ENCODE measurements around the gene ABHD17A.
"Not testable (repeated sequence)": the region's sequence is repeated elsewhere in the genome, so short reads cannot be mapped to it uniquely, and the experiment has no call there.

ABHD17A gene

GRCh38 chr19:1882089-1882785 lies 3.1 kb downstream of the ABHD17A start:
- H3K27ac ChIP-seq (ENCODE audit: low read depth, low read length), result peak overlapping the region; percentile 41
- no peaks in the 10 kb centered on the region for H3K27me3 ChIP-seq (ENCODE audit: control insufficient read depth, low read length)
- H3K4me1 ChIP-seq (ENCODE audit: control insufficient read depth, low read length), result peaks cover 35% of the 10 kb centered on the region

GRCh38 chr19:1881393-1882088 lies 3.8 kb downstream of the ABHD17A start:
- Histone ChIP-seq H3K4me1 (ENCODE audit: control insufficient read depth, low read length) (peaks cover 36% of the 10 kb centered on the region), H3K79me2 (ENCODE audit: control insufficient read depth, low read length) (peaks cover 47% of the 10 kb centered on the region), H3K36me3 (ENCODE audit: control insufficient read depth, low read length) (peaks cover 17% of the 10 kb centered on the region), H4K20me1 (ENCODE audit: control insufficient read depth, insufficient read depth, low read depth, low read length) (peaks cover 26% of the 10 kb centered on the region), H3K4me2 (ENCODE audit: low read length) (peak overlapping the region; percentile 98; the same call in 1 of the 2 replicates)
- H3K9me2 ChIP-seq (replicated peaks; ENCODE audit: control insufficient read depth, low read length); H3K27me3 ChIP-seq (ENCODE audit: control insufficient read depth, low read length); H3K9me3 ChIP-seq (ENCODE audit: control insufficient read depth, insufficient read depth, low read length); H3K4me3 ChIP-seq (ENCODE audit: low read length); H3K27ac ChIP-seq (ENCODE audit: low read depth, low read length); H3F3A ChIP-seq (ENCODE audit: control insufficient read depth, insufficient read depth): not testable (repeated sequence)

More at GRCh38 chr19:1882089-1882785, 3.1 kb downstream of the ABHD17A start:
- peak overlapping the region; percentile 98 for H3K4me2 ChIP-seq (ENCODE audit: low read length)
- H3K36me3 ChIP-seq (ENCODE audit: control insufficient read depth, low read length), result peaks cover 17% of the 10 kb centered on the region
- no peaks in the 10 kb centered on the region for H3F3A ChIP-seq (ENCODE audit: control insufficient read depth, insufficient read depth)
- H4K20me1 ChIP-seq (ENCODE audit: control insufficient read depth, insufficient read depth, low read depth, low read length), result peaks cover 26% of the 10 kb centered on the region
- no peaks in the 10 kb centered on the region for H3K9me2 ChIP-seq (replicated peaks; ENCODE audit: control insufficient read depth, low read length)
- H3K9me3 ChIP-seq (ENCODE audit: control insufficient read depth, insufficient read depth, low read length), result no peaks in the 10 kb centered on the region
- H3K4me3 ChIP-seq (ENCODE audit: low read length), result peak overlapping the region; percentile 99
- H3K79me2 ChIP-seq (ENCODE audit: control insufficient read depth, low read length), result peaks cover 47% of the 10 kb centered on the region
- TF ChIP-seq CTCF (IDR thresholded peaks at IDR 0.05; ENCODE audit: low read depth, low read length, poor library complexity, severe bottlenecking) (no peak), EZH2phosphoT487 (IDR thresholded peaks at IDR 0.05; ENCODE audit: borderline replicate concordance, low read length) (no peak)

- Histone ChIP-seq H3F3A (ENCODE audit: control insufficient read depth, insufficient read depth) (no peaks in the 10 kb centered on the region), H3K4me3 (ENCODE audit: low read length) (no peak overlapping the region), H4K20me1 (ENCODE audit: control insufficient read depth, insufficient read depth, low read depth, low read length) (peaks cover 26% of the 10 kb centered on the region), H3K4me2 (ENCODE audit: low read length) (no peak overlapping the region), H3K36me3 (ENCODE audit: control insufficient read depth, low read length) (peaks cover 18% of the 10 kb centered on the region), H3K9me2 (replicated peaks; ENCODE audit: control insufficient read depth, low read length) (no peaks in the 10 kb centered on the region), H3K9me3 (ENCODE audit: control insufficient read depth, insufficient read depth, low read length) (no peaks in the 10 kb centered on the region), H3K27me3 (ENCODE audit: control insufficient read depth, low read length) (no peaks in the 10 kb centered on the region), H3K27ac (ENCODE audit: low read depth, low read length) (no peak overlapping the region), H3K79me2 (ENCODE audit: control insufficient read depth, low read length) (peaks cover 54% of the 10 kb centered on the region), H3K4me1 (ENCODE audit: control insufficient read depth, low read length) (peaks cover 39% of the 10 kb centered on the region)
- TF ChIP-seq CTCF (IDR thresholded peaks at IDR 0.05; ENCODE audit: low read depth, low read length, poor library complexity, severe bottlenecking), result no peak
- no peak for TF ChIP-seq EZH2phosphoT487 (IDR thresholded peaks at IDR 0.05; ENCODE audit: borderline replicate concordance, low read length)
These were observed 4.5 kb downstream of the ABHD17A start for GRCh38 chr19:1880611-1881392.

GRCh38 chr19:1879982-1880381 lies 5.3 kb downstream of the ABHD17A start:
- H3F3A ChIP-seq (ENCODE audit: control insufficient read depth, insufficient read depth); H3K9me3 ChIP-seq (ENCODE audit: control insufficient read depth, insufficient read depth, low read length); H3K27ac ChIP-seq (ENCODE audit: low read depth, low read length); H3K9me2 ChIP-seq (replicated peaks; ENCODE audit: control insufficient read depth, low read length); H3K4me3 ChIP-seq (ENCODE audit: low read length); H3K4me2 ChIP-seq (ENCODE audit: low read length); H3K27me3 ChIP-seq (ENCODE audit: control insufficient read depth, low read length): not testable (repeated sequence)
- H3K79me2 ChIP-seq (ENCODE audit: control insufficient read depth, low read length), result peaks cover 61% of the 10 kb centered on the region
- H4K20me1 ChIP-seq (ENCODE audit: control insufficient read depth, insufficient read depth, low read depth, low read length), result peaks cover 26% of the 10 kb centered on the region
- H3K4me1 ChIP-seq (ENCODE audit: control insufficient read depth, low read length), result peaks cover 36% of the 10 kb centered on the region
- H3K36me3 ChIP-seq (ENCODE audit: control insufficient read depth, low read length), result peaks cover 23% of the 10 kb centered on the region

GRCh38 chr19:1878583-1878982 lies 6.7 kb downstream of the ABHD17A start:
- Histone ChIP-seq H3K4me1 (ENCODE audit: control insufficient read depth, low read length) (peaks cover 33% of the 10 kb centered on the region), H4K20me1 (ENCODE audit: control insufficient read depth, insufficient read depth, low read depth, low read length) (peaks cover 22% of the 10 kb centered on the region; the same call in 1 of the 2 replicates), H3K36me3 (ENCODE audit: control insufficient read depth, low read length) (peaks cover 28% of the 10 kb centered on the region), H3K79me2 (ENCODE audit: control insufficient read depth, low read length) (peaks cover 61% of the 10 kb centered on the region)
- H3K27me3 ChIP-seq (ENCODE audit: control insufficient read depth, low read length); H3K4me3 ChIP-seq (ENCODE audit: low read length); H3K9me3 ChIP-seq (ENCODE audit: control insufficient read depth, insufficient read depth, low read length); H3K9me2 ChIP-seq (replicated peaks; ENCODE audit: control insufficient read depth, low read length); H3K27ac ChIP-seq (ENCODE audit: low read depth, low read length); H3K4me2 ChIP-seq (ENCODE audit: low read length); H3F3A ChIP-seq (ENCODE audit: control insufficient read depth, insufficient read depth): not testable (repeated sequence)

- H3K27me3 ChIP-seq (ENCODE audit: control insufficient read depth, low read length); H3K4me3 ChIP-seq (ENCODE audit: low read length); H3K4me2 ChIP-seq (ENCODE audit: low read length); H3K27ac ChIP-seq (ENCODE audit: low read depth, low read length); H3K9me3 ChIP-seq (ENCODE audit: control insufficient read depth, insufficient read depth, low read length); H3K9me2 ChIP-seq (replicated peaks; ENCODE audit: control insufficient read depth, low read length); H3F3A ChIP-seq (ENCODE audit: control insufficient read depth, insufficient read depth): not testable (repeated sequence)
- H3K36me3 ChIP-seq (ENCODE audit: control insufficient read depth, low read length), result peaks cover 32% of the 10 kb centered on the region
- H3K79me2 ChIP-seq (ENCODE audit: control insufficient read depth, low read length), result peaks cover 61% of the 10 kb centered on the region
- peaks cover 12% of the 10 kb centered on the region; the same call in 1 of the 2 replicates for H4K20me1 ChIP-seq (ENCODE audit: control insufficient read depth, insufficient read depth, low read depth, low read length)
- peaks cover 21% of the 10 kb centered on the region for H3K4me1 ChIP-seq (ENCODE audit: control insufficient read depth, low read length)
These were observed 8.0 kb downstream of the ABHD17A start for GRCh38 chr19:1877280-1877660.

Measured in DOHH2 (cell line).